ENCODE results near the gene TRPM2.

TRPM2 gene

GRCh38 chr21:44437371-44437695, 83.9 kb downstream of the TRPM2 start:
- H3K4me3 ChIP-seq, result no peak overlapping the region
- no peak overlapping the region for H3K27ac ChIP-seq

GRCh38 chr21:44437696-44438431, 84.4 kb downstream of the TRPM2 start:
- no peak overlapping the region for H3K27ac ChIP-seq

DNA sequence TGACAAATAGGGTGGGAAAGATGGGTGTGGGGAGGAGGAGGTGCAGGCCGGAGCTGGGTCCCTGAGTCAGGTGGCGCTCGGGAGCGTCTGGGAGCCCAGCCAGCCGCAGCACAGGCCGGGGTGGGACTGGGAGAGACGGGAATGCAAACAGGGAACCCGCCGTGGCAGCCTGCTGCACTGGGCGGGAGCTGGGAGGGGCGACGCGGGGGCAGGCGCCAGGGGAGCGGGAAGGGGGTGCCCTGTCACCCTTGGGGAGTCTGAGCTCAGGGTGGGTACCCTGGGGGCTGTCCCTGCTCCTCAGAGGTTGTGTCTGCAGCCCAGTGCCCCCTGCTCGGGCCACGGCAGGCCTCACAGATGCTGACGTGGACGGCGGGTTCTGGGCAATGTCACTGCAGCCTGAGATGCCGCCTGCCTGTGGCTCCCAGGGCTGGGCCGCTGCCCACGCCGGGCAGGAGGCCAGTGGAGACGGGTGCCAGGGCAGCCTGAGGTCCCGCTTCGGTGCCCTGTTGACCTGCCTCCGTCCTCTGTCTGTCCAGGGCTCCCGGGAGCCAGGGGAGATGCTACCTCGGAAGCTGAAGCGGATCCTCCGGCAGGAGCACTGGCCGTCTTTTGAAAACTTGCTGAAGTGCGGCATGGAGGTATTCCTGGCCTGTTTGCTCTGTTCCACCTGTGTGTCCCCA, 85.2 kb downstream of the TRPM2 start:
- H3K4me3 ChIP-seq, result no peak overlapping the region
- H3K27ac ChIP-seq, result no peak overlapping the region

More at GRCh38 chr21:44437696-44438431, 84.4 kb downstream of the TRPM2 start:
- H3K4me3 ChIP-seq, result no peak overlapping the region

- H3K4me3 ChIP-seq, result no peak overlapping the region
- no peak overlapping the region for H3K27ac ChIP-seq
Measured at GRCh38 chr21:44439211-44439600, 85.8 kb downstream of the TRPM2 start.

GRCh38 chr21:44440241-44441040, 87.0 kb downstream of the TRPM2 start:
- no peak overlapping the region for H3K27ac ChIP-seq
- H3K4me3 ChIP-seq, result no peak overlapping the region

DNA sequence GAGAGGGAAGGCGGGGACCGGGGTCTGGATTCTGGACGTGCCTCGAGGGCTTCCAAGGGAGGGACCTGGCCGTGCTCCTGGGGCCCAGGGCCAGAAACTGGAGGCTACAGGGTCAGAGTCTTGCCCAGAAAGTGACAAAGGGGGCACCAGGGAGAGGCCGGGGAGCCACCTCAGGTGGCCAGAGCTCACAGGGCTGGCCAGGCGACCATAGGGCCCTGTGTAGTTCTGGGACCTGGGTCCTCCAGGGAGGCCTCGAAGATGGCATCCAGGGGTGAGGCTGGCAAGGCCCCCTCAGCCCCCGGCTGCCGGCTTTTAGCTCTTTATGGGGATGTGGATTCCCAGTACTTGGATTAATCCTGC, 87.6 kb downstream of the TRPM2 start:
- no peak overlapping the region for H3K4me3 ChIP-seq
- no peak overlapping the region for H3K27ac ChIP-seq

DNA sequence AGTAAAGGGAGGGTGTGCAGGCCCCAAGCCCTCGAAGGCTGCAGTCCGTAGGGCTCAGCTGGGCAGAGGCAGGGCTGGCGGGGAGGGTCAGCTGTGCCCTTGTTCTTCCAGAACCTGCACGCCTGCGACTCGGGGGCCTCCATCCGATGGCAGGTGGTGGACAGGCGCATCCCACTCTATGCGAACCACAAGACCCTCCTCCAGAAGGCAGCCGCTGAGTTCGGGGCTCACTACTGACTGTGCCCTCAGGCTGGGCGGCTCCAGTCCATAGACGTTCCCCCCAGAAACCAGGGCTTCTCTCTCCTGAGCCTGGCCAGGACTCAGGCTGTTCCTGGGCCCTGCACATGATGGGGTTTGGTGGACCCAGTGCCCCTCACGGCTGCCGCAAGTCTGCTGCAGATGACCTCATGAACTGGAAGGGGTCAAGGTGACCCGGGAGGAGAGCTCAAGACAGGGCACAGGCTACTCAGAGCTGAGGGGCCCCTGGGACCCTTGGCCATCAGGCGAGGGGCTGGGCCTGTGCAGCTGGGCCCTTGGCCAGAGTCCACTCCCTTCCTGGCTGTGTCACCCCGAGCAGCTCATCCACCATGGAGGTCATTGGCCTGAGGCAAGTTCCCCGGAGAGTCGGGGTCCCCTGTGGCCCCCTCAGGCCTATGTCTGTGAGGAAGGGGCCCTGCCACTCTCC, 88.3 kb downstream of the TRPM2 start:
- Histone ChIP-seq H3K4me3 (no peak overlapping the region), H3K27ac (no peak overlapping the region)

- Histone ChIP-seq H3K27ac (no peak overlapping the region), H3K4me3 (no peak overlapping the region)
Measured at GRCh38 chr21:44442266-44443125, 89.1 kb downstream of the TRPM2 start.

DNA sequence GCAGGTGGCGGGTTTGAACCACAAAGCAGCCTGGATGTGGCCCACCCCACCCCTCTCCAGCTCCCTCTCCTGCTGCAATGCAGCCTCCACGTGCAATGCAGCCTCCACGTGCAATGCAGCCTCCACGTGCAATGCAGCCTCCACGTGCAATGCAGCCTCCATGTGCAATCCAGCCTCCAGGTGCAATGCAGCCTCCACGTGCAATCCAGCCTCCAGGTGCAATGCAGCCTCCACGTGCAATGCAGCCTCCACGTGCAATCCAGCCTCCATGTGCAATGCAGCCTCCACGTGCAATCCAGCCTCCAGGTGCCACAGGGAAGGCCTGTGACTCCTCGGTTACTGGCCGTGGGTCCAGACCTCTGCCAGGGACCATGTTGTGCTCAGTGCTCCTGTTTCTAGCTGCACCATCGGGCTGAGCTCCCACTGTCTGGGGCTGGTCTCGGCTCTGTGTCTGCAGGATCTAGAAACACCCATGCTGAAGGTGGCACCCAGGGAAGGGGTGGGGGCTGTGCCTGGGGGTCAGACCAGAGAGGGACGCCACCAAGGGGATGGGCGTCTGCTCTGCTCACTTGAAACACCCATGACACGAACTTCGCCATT, 90.0 kb downstream of the TRPM2 start:
- H3K4me3 ChIP-seq, result no peak overlapping the region
- H3K27ac ChIP-seq, result no peak overlapping the region

- Histone ChIP-seq H3K27ac (no peak overlapping the region), H3K4me3 (no peak overlapping the region)
Measured at GRCh38 chr21:44443891-44444285, 90.5 kb downstream of the TRPM2 start.

DNA sequence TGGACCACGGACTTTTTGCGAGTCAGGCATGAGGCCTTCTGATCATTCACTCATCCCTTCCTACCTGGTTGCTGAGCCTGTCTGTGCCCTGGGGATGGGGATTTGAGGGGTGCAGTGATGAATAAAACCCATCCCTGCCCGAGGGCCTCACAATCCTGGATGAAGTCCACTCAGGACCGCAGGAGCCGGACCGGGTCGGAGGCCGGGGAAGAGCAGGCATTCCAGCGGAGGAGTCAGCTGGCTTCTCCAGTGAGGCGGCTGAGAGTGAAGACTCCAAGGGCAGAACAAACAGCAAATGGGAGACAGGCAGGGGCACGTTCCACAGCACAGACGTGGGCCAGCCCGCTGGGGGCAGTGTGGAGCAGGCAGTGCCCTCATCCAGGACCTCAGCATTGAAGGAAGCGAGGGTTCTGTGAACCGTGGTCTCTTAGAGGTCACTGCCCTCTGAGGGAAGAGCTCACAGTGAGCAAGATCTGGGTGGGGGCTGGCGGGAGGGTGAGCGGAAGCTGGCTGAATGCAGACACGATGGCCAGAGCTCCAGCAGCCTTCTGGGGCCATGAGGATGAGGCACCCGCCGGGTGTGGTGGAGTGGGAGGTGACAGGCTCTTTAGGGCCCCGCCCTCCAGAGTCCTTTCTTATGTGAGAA, 91.0 kb downstream of the TRPM2 start:
- Histone ChIP-seq H3K4me3 (no peak overlapping the region), H3K27ac (no peak overlapping the region)

DNA sequence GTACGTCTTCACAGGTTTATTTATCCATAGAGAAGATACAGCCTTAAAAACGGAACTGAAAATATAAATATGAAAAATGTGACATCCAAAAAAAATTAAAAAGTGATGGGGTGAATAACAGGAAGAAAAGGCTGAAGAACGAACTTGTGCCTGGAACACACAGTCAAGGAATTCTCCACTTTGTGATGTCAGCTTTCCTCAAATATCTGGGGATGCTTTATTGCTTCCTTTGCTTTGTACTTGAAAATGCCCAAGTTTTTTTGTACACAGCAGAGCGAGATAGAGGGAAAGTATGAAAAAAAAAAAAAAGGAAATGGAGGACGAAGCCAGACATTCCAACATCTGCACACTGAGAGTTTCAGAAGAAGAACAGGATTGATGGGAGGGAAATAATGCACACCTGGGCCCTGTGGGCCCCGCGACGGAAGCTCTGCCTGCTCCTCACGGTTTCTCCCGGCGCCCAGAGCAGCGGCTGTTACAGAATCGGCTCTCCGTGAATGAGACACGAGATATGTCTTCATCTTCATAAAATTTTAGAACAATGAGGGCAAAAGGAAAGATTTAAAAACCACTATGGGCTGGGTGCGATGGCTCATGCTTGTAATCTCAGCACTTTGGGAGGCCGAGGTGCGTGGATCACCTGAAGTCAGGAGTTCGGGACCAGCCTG, 91.9 kb downstream of the TRPM2 start:
- Histone ChIP-seq H3K27ac (peak overlapping the region in 1 of 21 experiments; percentile 22), H3K4me3 (no peak overlapping the region)

DNA sequence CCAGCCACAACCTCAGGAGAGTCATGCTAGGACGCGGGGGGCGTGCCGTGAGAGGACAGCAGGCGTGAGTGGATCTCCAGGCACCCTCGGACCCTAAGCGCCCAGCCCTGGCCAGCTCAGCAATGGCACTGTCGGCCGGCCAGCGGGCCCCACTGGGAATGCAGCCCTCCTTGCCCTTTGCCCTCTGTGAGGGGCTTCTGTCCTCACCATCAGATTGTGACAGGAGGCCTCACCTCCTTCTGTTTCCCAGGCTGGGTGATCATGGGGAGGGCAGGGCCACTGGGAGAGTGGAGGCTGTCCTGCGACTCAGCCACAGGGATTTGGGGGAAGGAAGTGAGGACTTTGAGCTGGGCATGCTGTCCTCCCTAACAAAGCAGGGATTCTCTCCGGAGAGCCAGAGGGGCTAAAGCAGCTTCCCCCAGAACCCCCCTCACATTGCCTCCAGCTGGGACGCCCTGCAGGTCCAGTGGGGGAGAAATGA, 95.3 kb downstream of the TRPM2 start:
- Histone ChIP-seq H3K27ac (no peak overlapping the region), H3K4me3 (no peak overlapping the region)

DNA sequence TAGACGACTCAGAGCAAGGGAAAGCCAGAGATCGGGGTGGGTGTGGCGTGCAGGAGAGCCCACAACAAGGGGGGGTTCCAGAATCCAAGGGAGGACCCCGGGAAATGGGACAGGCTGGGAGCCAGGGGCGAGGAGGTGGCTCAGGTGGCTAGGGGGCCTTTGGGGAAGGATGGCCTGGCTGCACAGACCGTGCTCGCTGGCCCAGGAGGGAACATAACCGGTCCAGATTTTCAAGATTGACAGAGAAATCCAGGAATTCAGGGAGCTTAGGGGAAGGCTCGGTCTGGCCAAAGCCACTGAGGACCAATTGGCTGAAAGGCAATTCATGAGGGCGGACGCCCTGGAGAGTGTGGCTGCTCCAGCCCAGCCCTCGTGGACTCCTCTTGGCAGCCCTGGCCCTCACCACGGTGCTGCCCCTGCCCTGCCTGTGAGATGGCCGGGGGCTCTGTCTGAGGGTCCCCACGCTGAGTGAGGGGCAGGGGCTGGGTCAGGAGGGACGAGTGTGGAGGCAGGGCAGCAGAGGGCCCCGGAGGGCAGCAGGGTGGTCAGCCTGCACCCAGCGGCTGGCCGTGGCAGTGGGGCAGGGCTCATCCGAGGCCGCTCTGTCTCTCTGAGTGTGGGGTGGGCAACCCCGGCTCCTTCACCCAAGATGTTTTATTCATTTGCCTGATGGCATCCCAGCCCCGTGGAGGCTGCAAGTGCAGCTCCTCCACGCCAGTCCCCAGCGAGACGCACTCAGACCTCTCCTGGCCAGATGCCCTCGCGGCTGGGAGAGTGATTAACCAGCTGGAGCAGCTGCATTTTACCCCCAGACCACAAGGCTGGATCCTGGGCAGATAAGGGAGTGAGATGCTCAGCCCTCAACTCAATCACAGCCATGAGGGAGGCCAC, 96.3 kb downstream of the TRPM2 start:
- H3K4me3 ChIP-seq, result no peak overlapping the region
- H3K27ac ChIP-seq, result no peak overlapping the region

DNA sequence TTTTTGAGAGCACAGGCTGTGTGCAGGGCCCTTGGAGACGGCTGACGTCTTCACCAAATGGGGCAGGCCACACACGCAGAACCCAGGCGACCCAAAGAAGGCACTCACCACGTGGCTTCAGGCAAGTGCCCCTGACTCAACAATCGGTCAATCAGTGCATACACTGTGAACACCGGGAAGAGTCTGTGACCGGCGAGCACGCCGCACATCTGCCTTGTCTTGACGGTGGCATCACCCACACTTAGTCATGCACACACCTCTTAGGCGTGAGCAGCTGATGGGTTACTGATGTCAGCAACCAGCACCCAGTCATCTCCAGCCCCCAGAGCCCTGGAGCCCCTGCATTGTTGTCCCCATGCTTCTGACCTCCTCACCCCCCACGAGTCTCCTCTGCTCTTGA, 97.0 kb downstream of the TRPM2 start:
- Histone ChIP-seq H3K27ac (no peak overlapping the region), H3K4me3 (no peak overlapping the region)

- Histone ChIP-seq H3K4me3 (no peak overlapping the region), H3K27ac (no peak overlapping the region)
Measured at GRCh38 chr21:44450999-44451398, 97.6 kb downstream of the TRPM2 start.

GRCh38 chr21:44453120-44453519, 99.7 kb downstream of the TRPM2 start:
- no peak overlapping the region for H3K27ac ChIP-seq
- H3K4me3 ChIP-seq, result no peak overlapping the region
